ENCODE measurements around the gene CCDC12. TPM values are rescaled to one million over a fixed set of nuclear protein-coding genes. Genes with fewer than 3 reads are reported as not detected.
"Not testable (repeated sequence)": the region's sequence is repeated elsewhere in the genome, so short reads cannot be mapped to it uniquely, and the experiment has no call there.

The CCDC12 gene
- total RNA-seq, 1 donor from 2014 or later = 36.3 TPM

- peaks cover 37% of the 10 kb centered on the region for H3K4me1 Mint-ChIP-seq (ENCODE audit: unreplicated experiment)
- no peak for DNase-seq (ENCODE audit: low spot score)
- H3K27ac Mint-ChIP-seq (ENCODE audit: unreplicated experiment) = peak overlapping the region; percentile 34
- peaks cover 19% of the 10 kb centered on the region for H3K36me3 Mint-ChIP-seq (ENCODE audit: low read depth, unreplicated experiment)
- no peak overlapping the region for H3K4me3 Mint-ChIP-seq (ENCODE audit: unreplicated experiment)
- H3K27me3 Mint-ChIP-seq (ENCODE audit: unreplicated experiment) = peaks cover 5% of the 10 kb centered on the region
- no peaks in the 10 kb centered on the region for H3K9me3 Mint-ChIP-seq (ENCODE audit: unreplicated experiment)
- TF ChIP-seq CTCF (IDR thresholded peaks at IDR 0.05; ENCODE audit: unreplicated experiment) = no peak
These were observed 6.0 kb downstream of the CCDC12 start for GRCh38 chr3:46970391-46971091.

- no peaks in the 10 kb centered on the region for H3K9me3 Mint-ChIP-seq (ENCODE audit: unreplicated experiment)
- TF ChIP-seq CTCF (IDR thresholded peaks at IDR 0.05; ENCODE audit: unreplicated experiment) = no peak
- no peak overlapping the region for H3K27ac Mint-ChIP-seq (ENCODE audit: unreplicated experiment)
- DNase-seq (ENCODE audit: low spot score) = no peak
- peaks cover 28% of the 10 kb centered on the region for H3K36me3 Mint-ChIP-seq (ENCODE audit: low read depth, unreplicated experiment)
- peaks cover 28% of the 10 kb centered on the region for H3K4me1 Mint-ChIP-seq (ENCODE audit: unreplicated experiment)
- H3K27me3 Mint-ChIP-seq (ENCODE audit: unreplicated experiment) = peaks cover 5% of the 10 kb centered on the region
- peak overlapping the region; percentile 14 for H3K4me3 Mint-ChIP-seq (ENCODE audit: unreplicated experiment)
These were observed 7.6 kb downstream of the CCDC12 start for GRCh38 chr3:46968783-46969428.

GRCh38 chr3:46966811-46967210 lies 9.7 kb downstream of the CCDC12 start:
- peaks cover 5% of the 10 kb centered on the region for H3K27me3 Mint-ChIP-seq (ENCODE audit: unreplicated experiment)
- H3K4me1 Mint-ChIP-seq (ENCODE audit: unreplicated experiment) = peaks cover 21% of the 10 kb centered on the region
- H3K4me3 Mint-ChIP-seq (ENCODE audit: unreplicated experiment) = peak overlapping the region; percentile 13
- peaks cover 33% of the 10 kb centered on the region for H3K36me3 Mint-ChIP-seq (ENCODE audit: low read depth, unreplicated experiment)
- DNase-seq (ENCODE audit: low spot score) = no peak
- TF ChIP-seq CTCF (IDR thresholded peaks at IDR 0.05; ENCODE audit: unreplicated experiment) = no peak
- H3K27ac Mint-ChIP-seq (ENCODE audit: unreplicated experiment) = no peak overlapping the region
- H3K9me3 Mint-ChIP-seq (ENCODE audit: unreplicated experiment) = no peaks in the 10 kb centered on the region

- Mint-ChIP-seq H3K36me3 (ENCODE audit: low read depth, unreplicated experiment) (peaks cover 31% of the 10 kb centered on the region), H3K4me1 (ENCODE audit: unreplicated experiment) (peaks cover 25% of the 10 kb centered on the region), H3K27ac (ENCODE audit: unreplicated experiment) (no peak overlapping the region), H3K27me3 (ENCODE audit: unreplicated experiment) (peaks cover 10% of the 10 kb centered on the region), H3K4me3 (ENCODE audit: unreplicated experiment) (no peak overlapping the region), H3K9me3 (ENCODE audit: unreplicated experiment) (no peaks in the 10 kb centered on the region)
- TF ChIP-seq CTCF (IDR thresholded peaks at IDR 0.05; ENCODE audit: unreplicated experiment) = no peak
- no peak for DNase-seq (ENCODE audit: low spot score)
These were observed 11.4 kb downstream of the CCDC12 start for GRCh38 chr3:46965151-46965550.

GRCh38 chr3:46964038-46964590 lies 12.4 kb downstream of the CCDC12 start:
- DNase-seq (ENCODE audit: low spot score); H3K9me3 Mint-ChIP-seq (ENCODE audit: unreplicated experiment); H3K27ac Mint-ChIP-seq (ENCODE audit: unreplicated experiment); H3K4me3 Mint-ChIP-seq (ENCODE audit: unreplicated experiment): not testable (repeated sequence)
- Mint-ChIP-seq H3K4me1 (ENCODE audit: unreplicated experiment) (peaks cover 31% of the 10 kb centered on the region), H3K36me3 (ENCODE audit: low read depth, unreplicated experiment) (peaks cover 28% of the 10 kb centered on the region), H3K27me3 (ENCODE audit: unreplicated experiment) (peaks cover 11% of the 10 kb centered on the region)
